Type B pancreatic cell (in vitro differentiated cells): ENCODE data around the gene EGFL8. TPM values are rescaled to one million over a fixed set of nuclear protein-coding genes. Genes with fewer than 3 reads are reported as not detected.
A peak's percentile ranks its signal among the peaks of the same experiment; 100 is the strongest.

Experiments
- DNase-seq: peaks from one replicate; pipeline ENCODE4 v3.0.0; 2021; ENCODE audit warnings: mixed read lengths; ENCODE audit not compliant: unreplicated experiment; ENCODE audit errors: extremely low spot score
- H3K27ac Mint-ChIP-seq: 2 replicates; pipeline ENCODE4 v1.8.0; 2021; ENCODE audit warnings: mild to moderate bottlenecking, mixed read lengths
- H3K27me3 Mint-ChIP-seq: 2 replicates; pipeline ENCODE4 v1.8.0; 2021; ENCODE audit warnings: mixed read lengths
- H3K36me3 Mint-ChIP-seq: 2 replicates; pipeline ENCODE4 v1.8.0; 2021; ENCODE audit warnings: mixed read lengths
- H3K4me1 Mint-ChIP-seq: one replicate; pipeline ENCODE4 v1.8.0; 2021; ENCODE audit warnings: mixed read lengths; ENCODE audit not compliant: unreplicated experiment
- H3K4me3 Mint-ChIP-seq: 2 replicates; pipeline ENCODE4 v1.8.0; 2021; ENCODE audit warnings: mild to moderate bottlenecking, mixed read lengths
- H3K9me3 Mint-ChIP-seq: 2 replicates; pipeline ENCODE4 v1.8.0; 2021; ENCODE audit warnings: mixed read lengths
- total RNA-seq: library from RNA; stranded (reverse); gene quantifications from 2 replicates; pipeline ENCODE4 v1.2.1, GENCODE V29; 2021; ENCODE audit warnings: low replicate concordance
- TF ChIP-seq, protein P1 (sequence below): fragments of 200-600 bp; sonication (generic); conservative IDR thresholded peaks from 2 replicates; pipeline ENCODE4 v1.5.0; 2021; ENCODE audit warnings: antibody characterized with exemption, mild to moderate bottlenecking

EGFL8 gene
- total RNA-seq, 1 donor from 2014 or later, result 35.8 TPM

DNA sequence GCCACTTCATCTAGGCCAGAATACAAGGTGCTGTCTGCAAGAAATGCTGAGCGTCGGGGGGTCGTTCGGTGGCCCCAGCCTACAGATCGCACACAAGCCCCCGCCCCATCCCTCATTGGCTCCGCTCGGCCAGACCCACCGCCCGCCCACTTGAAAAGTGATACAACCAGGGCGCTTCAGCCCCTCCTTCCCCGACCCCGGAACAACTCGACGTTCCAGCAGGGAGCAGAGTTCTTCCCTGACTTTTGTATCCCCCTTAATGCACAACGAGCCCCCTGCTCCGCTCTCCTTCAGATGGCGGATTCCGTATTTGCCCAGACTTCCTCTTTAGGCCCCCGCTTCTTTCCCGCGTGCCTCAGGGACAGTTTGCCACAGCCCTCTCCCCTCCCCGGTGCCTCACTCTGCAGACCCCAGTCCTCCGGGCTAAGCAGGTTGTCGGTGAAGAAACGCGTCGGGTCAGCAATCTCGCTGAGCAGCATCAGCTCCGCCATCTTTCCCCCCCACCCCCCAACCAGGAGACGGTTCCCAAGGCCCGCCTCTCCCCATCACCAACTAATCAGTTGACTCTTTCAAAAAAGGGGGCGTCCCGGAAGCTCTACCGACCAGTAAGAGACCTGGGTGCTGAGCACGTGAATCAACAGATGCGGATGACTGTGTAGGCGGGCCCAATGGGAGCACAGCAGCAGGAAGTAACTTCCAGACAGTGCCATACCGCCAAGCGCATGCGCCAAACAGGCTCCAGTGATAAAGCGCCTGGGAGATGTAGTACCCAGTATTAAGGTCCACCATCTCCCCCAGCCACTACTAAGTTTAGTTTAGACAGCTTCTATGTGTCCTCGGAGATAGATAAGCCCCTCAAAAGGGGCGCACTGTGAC, 36.4 kb upstream of the EGFL8 start, which contains the start of gene ATF6B:
TSS of gene ATF6B (minus strand) at position 530 of the 876 bp plus-strand sequence. CDS start at position 491, 39 bp downstream.
- Mint-ChIP-seq H3K4me3 (peak within 1 kb of the TSS; percentile 99), H3K36me3 (peaks cover 7% of the 10 kb centered on the region), H3K9me3 (peaks cover 3% of the 10 kb centered on the region), H3K27me3 (peaks cover 3% of the 10 kb centered on the region), H3K27ac (peak within 1 kb of the TSS; percentile 97), H3K4me1 (peaks cover 32% of the 10 kb centered on the region)
- TF ChIP-seq, protein P1, sequence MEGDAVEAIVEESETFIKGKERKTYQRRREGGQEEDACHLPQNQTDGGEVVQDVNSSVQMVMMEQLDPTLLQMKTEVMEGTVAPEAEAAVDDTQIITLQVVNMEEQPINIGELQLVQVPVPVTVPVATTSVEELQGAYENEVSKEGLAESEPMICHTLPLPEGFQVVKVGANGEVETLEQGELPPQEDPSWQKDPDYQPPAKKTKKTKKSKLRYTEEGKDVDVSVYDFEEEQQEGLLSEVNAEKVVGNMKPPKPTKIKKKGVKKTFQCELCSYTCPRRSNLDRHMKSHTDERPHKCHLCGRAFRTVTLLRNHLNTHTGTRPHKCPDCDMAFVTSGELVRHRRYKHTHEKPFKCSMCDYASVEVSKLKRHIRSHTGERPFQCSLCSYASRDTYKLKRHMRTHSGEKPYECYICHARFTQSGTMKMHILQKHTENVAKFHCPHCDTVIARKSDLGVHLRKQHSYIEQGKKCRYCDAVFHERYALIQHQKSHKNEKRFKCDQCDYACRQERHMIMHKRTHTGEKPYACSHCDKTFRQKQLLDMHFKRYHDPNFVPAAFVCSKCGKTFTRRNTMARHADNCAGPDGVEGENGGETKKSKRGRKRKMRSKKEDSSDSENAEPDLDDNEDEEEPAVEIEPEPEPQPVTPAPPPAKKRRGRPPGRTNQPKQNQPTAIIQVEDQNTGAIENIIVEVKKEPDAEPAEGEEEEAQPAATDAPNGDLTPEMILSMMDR, result no peak
- DNase-seq, result peak; percentile 95

DNA sequence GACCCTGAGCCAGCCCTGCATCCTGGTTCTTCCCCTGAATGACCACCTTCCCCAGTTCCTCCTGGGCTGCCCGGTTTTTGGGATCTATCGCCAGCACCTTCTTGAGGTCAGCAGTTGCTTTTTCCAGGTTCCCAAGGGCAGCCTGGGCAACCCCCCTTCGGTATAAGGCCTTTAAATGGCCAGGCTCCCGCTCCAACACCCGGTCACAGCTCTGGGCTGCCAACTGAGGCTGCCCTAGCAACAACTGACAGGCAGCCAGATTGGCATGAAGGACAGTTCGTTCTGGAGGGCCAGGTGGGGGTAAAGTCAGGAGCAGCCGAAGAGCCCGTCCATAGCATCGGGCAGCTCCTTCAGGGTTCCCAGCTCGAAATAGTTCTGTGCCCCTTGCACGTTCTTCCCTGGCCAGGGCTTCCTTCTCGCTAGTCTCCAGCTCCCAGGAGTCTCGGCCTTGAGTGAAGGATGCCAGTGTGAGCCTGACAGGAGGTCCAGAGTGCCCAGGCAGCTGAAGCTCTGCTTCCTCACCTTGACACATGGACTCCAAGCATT, 35.6 kb upstream of the EGFL8 start:
- peak overlapping the region; percentile 99 for H3K4me3 Mint-ChIP-seq
- H3K27me3 Mint-ChIP-seq, result peaks cover 5% of the 10 kb centered on the region
- peaks cover 3% of the 10 kb centered on the region for H3K9me3 Mint-ChIP-seq
- no peak for DNase-seq
- H3K36me3 Mint-ChIP-seq, result peaks cover 7% of the 10 kb centered on the region
- TF ChIP-seq, protein P1, result no peak
- peak overlapping the region; percentile 97 for H3K27ac Mint-ChIP-seq
- peaks cover 32% of the 10 kb centered on the region for H3K4me1 Mint-ChIP-seq

DNA sequence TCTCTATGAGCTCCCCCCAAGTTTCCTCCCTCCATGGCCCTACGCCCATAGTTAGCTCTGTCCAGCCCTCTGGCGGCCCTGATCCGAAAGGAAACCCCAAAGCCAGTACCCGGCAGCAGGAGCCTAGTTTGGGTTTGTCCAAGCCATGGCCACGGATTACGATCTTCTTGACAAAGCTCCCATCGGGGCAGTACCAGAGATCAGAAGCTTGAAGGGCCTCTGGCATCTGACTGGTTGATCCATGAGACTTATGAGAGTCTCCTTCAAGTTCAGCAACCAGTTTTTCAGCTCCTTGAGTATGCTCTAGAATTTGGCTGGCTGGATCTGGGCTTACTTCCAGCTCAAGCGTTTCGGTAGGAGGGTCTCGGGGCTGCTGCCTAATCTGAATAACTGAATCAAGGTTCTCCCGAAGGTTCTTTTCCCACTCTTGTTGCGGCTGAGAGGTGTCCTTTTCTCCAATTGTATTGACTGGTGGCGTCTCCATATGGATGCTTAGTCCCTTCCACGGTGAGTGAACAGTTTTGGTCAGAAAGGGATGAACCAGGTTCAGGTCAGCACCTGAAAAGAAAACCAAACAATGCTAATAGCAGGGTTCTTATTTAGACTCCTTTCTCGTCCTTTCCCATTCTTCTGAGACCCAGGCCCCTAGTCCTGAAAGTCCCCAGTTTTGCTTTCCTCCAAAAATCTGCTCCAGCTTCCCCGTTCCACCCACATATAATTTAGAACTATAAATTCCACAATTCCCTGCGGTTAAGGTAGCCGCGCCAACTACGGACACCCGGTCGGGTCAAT, 34.9 kb upstream of the EGFL8 start:
- peaks cover 3% of the 10 kb centered on the region for H3K9me3 Mint-ChIP-seq
- peaks cover 1% of the 10 kb centered on the region for H3K36me3 Mint-ChIP-seq
- peaks cover 32% of the 10 kb centered on the region for H3K4me1 Mint-ChIP-seq
- H3K27me3 Mint-ChIP-seq, result peaks cover 9% of the 10 kb centered on the region
- H3K4me3 Mint-ChIP-seq, result peak overlapping the region; percentile 98
- no peak for DNase-seq
- TF ChIP-seq, protein P1, result no peak
- H3K27ac Mint-ChIP-seq, result peak overlapping the region; percentile 97

DNA sequence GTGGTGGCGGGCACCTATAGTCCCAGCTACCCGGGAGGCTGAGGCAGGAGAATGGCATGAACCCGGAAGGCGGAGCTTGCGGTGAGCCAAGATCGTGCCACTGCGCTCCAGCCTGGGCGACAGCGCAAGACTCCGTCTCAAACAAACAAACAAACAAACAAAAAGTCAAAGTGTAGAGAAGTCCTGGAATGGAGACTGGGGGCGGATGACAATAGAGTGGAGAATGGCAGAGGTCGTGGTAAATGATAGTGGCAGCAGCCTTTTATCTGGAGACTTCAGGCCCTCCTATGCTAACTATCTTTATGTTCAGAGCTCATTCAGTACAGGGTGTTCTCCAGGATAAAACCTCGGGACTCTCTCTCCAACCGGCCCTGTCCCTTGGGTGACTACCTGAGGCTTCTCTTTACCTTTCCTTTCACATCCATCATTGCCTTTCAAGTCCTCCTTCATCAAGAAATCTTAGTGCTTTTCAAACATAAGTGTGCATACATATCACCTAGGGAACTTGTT, 32.9 kb upstream of the EGFL8 start:
- peaks cover 3% of the 10 kb centered on the region for H3K9me3 Mint-ChIP-seq
- H3K27me3 Mint-ChIP-seq, result peaks cover 16% of the 10 kb centered on the region
- H3K4me3 Mint-ChIP-seq, result peak overlapping the region; percentile 74
- H3K36me3 Mint-ChIP-seq, result no peaks in the 10 kb centered on the region
- no peak for DNase-seq
- H3K4me1 Mint-ChIP-seq, result peaks cover 32% of the 10 kb centered on the region
- TF ChIP-seq, protein P1, result no peak
- H3K27ac Mint-ChIP-seq, result peak overlapping the region; percentile 33

DNA sequence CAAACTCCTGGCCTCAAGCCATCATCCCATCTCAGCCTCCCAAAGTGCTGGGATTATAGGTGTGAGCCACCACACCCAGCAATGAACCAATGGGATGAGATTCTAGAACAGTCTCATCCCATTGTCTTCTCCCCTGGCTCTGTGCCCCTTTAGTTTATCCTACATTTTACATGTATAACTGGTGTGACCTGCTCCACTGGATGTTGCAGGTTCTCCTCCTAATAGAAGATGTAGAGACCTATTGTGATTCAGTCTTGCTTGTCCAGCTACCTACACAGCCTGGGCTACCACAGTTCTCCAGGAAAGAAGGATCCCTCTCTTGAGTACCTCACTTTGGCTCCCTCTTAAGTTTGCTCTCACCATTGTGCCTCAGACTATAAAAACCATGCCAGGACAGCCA, 32.3 kb upstream of the EGFL8 start:
- Mint-ChIP-seq H3K9me3 (peaks cover 3% of the 10 kb centered on the region), H3K27me3 (peaks cover 16% of the 10 kb centered on the region), H3K27ac (peak overlapping the region; percentile 81), H3K4me3 (peak overlapping the region; percentile 76), H3K4me1 (peaks cover 27% of the 10 kb centered on the region), H3K36me3 (no peaks in the 10 kb centered on the region)
- TF ChIP-seq, protein P1, result no peak
- DNase-seq, result no peak
